SK-N-DZ (cell line): ENCODE results near the gene NEXMIF. TPM values are rescaled to one million over a fixed set of nuclear protein-coding genes. Genes with fewer than 3 reads are reported as not detected.
A peak's percentile ranks its signal among the peaks of the same experiment; 100 is the strongest.
"Not testable (repeated sequence)": the region's sequence is repeated elsewhere in the genome, so short reads cannot be mapped to it uniquely, and the experiment has no call there.

ENCODE experiments used
- DNase-seq: peaks from one replicate; pipeline ENCODE4 v3.0.0-alpha.2; 2015; ENCODE audit warnings: low spot score
- polyA plus RNA-seq, 2 experiments: library from polyadenylated mRNA; depleted of rRNA; stranded (reverse); fragments of >200 nt; gene quantifications; 2 replicates each; pipeline ENCODE4 v1.2.3, GENCODE V29; 2014

The NEXMIF gene
- 1.2 and 1.6 TPM in 2 replicates for polyA plus RNA-seq (2014; cell fraction: cytosol; rRNA removed)
- 0.67 and 0.76 TPM in 2 replicates for polyA plus RNA-seq (2014; cell fraction: nucleus; rRNA removed)

GRCh38 chrX:74925225-74926088 is at the start of gene NEXMIF:
NEXMIF (minus strand) TSS chrX:74925452.
- no peak for DNase-seq

GRCh38 chrX:74961962-74962361 is 36.7 kb upstream of the NEXMIF start:
- DNase-seq: not testable (repeated sequence)

- no peak for DNase-seq
These were observed 24.5 kb upstream of the NEXMIF start for GRCh38 chrX:74949717-74950116.

GRCh38 chrX:74940414-74940813 is 15.2 kb upstream of the NEXMIF start:
- no peak for DNase-seq

GRCh38 chrX:74931214-74931613 is 6.0 kb upstream of the NEXMIF start:
- no peak for DNase-seq

GRCh38 chrX:74924449-74925224 is 615 bp downstream of the NEXMIF start:
- peak; percentile 60 for DNase-seq

GRCh38 chrX:74923942-74924448 is 1.3 kb downstream of the NEXMIF start:
- DNase-seq: peak; percentile 34

- DNase-seq: no peak
These were observed 2.2 kb downstream of the NEXMIF start for GRCh38 chrX:74922922-74923543.

- no peak for DNase-seq
These were observed 13.8 kb downstream of the NEXMIF start for GRCh38 chrX:74911494-74911893.

- no peak for DNase-seq
These were observed 18.8 kb downstream of the NEXMIF start for GRCh38 chrX:74906417-74906816.

- no peak for DNase-seq
These were observed 22.4 kb downstream of the NEXMIF start for GRCh38 chrX:74902806-74903205.

GRCh38 chrX:74892561-74892960 is 32.7 kb downstream of the NEXMIF start:
- no peak for DNase-seq

GRCh38 chrX:74890676-74891430 is 34.4 kb downstream of the NEXMIF start:
- DNase-seq: peak; percentile 31

GRCh38 chrX:74882383-74882782 is 42.9 kb downstream of the NEXMIF start:
- not testable (repeated sequence) for DNase-seq

- DNase-seq: no peak
These were observed 59.5 kb downstream of the NEXMIF start for GRCh38 chrX:74865725-74866124.

GRCh38 chrX:74853255-74853654 is 72.0 kb downstream of the NEXMIF start:
- DNase-seq: no peak

GRCh38 chrX:74835566-74835965 is 89.7 kb downstream of the NEXMIF start:
- DNase-seq: no peak

GRCh38 chrX:74819797-74820196 is 105.5 kb downstream of the NEXMIF start:
- DNase-seq: not testable (repeated sequence)

- DNase-seq: no peak
These were observed 110.6 kb downstream of the NEXMIF start for GRCh38 chrX:74814681-74815080.

- no peak for DNase-seq
These were observed 120.7 kb downstream of the NEXMIF start for GRCh38 chrX:74804574-74804973.

GRCh38 chrX:74800062-74800461 is 125.2 kb downstream of the NEXMIF start:
- DNase-seq: no peak
